HepG2 (cell line): Measurements from ENCODE around the gene CRYGS. TPM values are rescaled to one million over a fixed set of nuclear protein-coding genes. Genes with fewer than 3 reads are reported as not detected.

Experiments used
- DMAP1 ChIP-seq: IDR thresholded peaks from 2 replicates; pipeline ENCODE4 v1.6.1; 2016
- HMGXB4 ChIP-seq, 2 experiments: sonication (generic) in 1 of 2; formaldehyde crosslinking in 1 of 2; IDR thresholded peaks; 2 replicates each; pipeline versions ENCODE4 v1.4.0 to v1.6.1; 2018 to 2020; ENCODE audit warnings: missing genetic modification reagents in 2 of 2, borderline replicate concordance in 1 of 2, low read depth in 1 of 2, mild to moderate bottlenecking in 1 of 2, missing biosample characterization in 1 of 2
- KMT2A ChIP-seq: sonication (generic); formaldehyde crosslinking; IDR thresholded peaks from 2 replicates; pipeline ENCODE4 v1.4.0; 2020; ENCODE audit warnings: missing genetic modification reagents
- MXI1 ChIP-seq: IDR thresholded peaks from 3 replicates; pipeline ENCODE4 v1.6.1; 2012; ENCODE audit warnings: low read depth, low read length, inconsistent platforms, borderline replicate concordance
- MYPOP ChIP-seq: sonication (generic); formaldehyde crosslinking; IDR thresholded peaks from 2 replicates; pipeline ENCODE4 v1.8.1; 2023; ENCODE audit warnings: mild to moderate bottlenecking, moderate library complexity, missing genetic modification reagents
- NONO ChIP-seq, 2 experiments: fragments of 450-650 bp in 1 of 2; sonication (generic) in 1 of 2; formaldehyde crosslinking in 1 of 2; IDR thresholded peaks in 1 of 2; conservative IDR thresholded peaks in 1 of 2; 2 replicates each; pipeline versions ENCODE4 v1.6.1 to v1.8.0; 2017 to 2022; ENCODE audit warnings: mild to moderate bottlenecking in 1 of 2, missing genetic modification reagents in 1 of 2, moderate library complexity in 1 of 2
- PAWR ChIP-seq: sonication (generic); formaldehyde crosslinking; IDR thresholded peaks from 2 replicates; pipeline ENCODE4 v1.4.0; 2020; ENCODE audit warnings: missing genetic modification reagents, mild to moderate bottlenecking, borderline replicate concordance
- SAP130 ChIP-seq: IDR thresholded peaks from 2 replicates; pipeline ENCODE4 v1.6.1; 2016; ENCODE audit warnings: low read depth
- SMAD1 ChIP-seq: sonication (generic); formaldehyde crosslinking; IDR thresholded peaks from 2 replicates; pipeline ENCODE4 v1.4.0; 2020; ENCODE audit warnings: missing genetic modification reagents, low read depth, mild to moderate bottlenecking, borderline replicate concordance
- SNAPC5 ChIP-seq: sonication (generic); formaldehyde crosslinking; IDR thresholded peaks from 2 replicates; pipeline ENCODE4 v1.8.1; 2023; ENCODE audit warnings: mild to moderate bottlenecking, missing genetic modification reagents, borderline replicate concordance
- THAP11 ChIP-seq: IDR thresholded peaks from 2 replicates; pipeline ENCODE4 v1.6.1; 2016; ENCODE audit warnings: missing biosample characterization, missing genetic modification reagents
- YEATS2 ChIP-seq: sonication (generic); formaldehyde crosslinking; IDR thresholded peaks from 2 replicates; pipeline ENCODE4 v1.4.0; 2020; ENCODE audit warnings: missing genetic modification reagents, borderline replicate concordance
- ZBTB10 ChIP-seq: sonication (generic); formaldehyde crosslinking; IDR thresholded peaks from 2 replicates; pipeline ENCODE4 v1.4.0; 2020; ENCODE audit warnings: missing genetic modification reagents, borderline replicate concordance
- ZNF124 ChIP-seq: sonication (generic); formaldehyde crosslinking; IDR thresholded peaks from 2 replicates; pipeline ENCODE4 v1.4.0; 2020; ENCODE audit warnings: missing genetic modification reagents
- ZNF292 ChIP-seq: sonication (generic); formaldehyde crosslinking; IDR thresholded peaks from 2 replicates; pipeline ENCODE4 v1.8.1; 2022; ENCODE audit warnings: mild to moderate bottlenecking, low read depth, missing genetic modification reagents, borderline replicate concordance
- ZNF33A ChIP-seq: sonication (generic); formaldehyde crosslinking; IDR thresholded peaks from 2 replicates; pipeline ENCODE4 v1.5.1; 2020; ENCODE audit warnings: missing genetic modification reagents, mild to moderate bottlenecking, moderate library complexity, borderline replicate concordance
- ZNF580 ChIP-seq: IDR thresholded peaks from 2 replicates; pipeline ENCODE4 v1.6.1; 2016; ENCODE audit warnings: low read depth, borderline replicate concordance
- ZNF704 ChIP-seq: sonication (generic); formaldehyde crosslinking; IDR thresholded peaks from 2 replicates; pipeline ENCODE4 v1.8.1; 2023; ENCODE audit warnings: mild to moderate bottlenecking, inconsistent platforms, moderate library complexity, missing genetic modification reagents, borderline replicate concordance
- ZNF768 ChIP-seq: sonication (generic); formaldehyde crosslinking; IDR thresholded peaks from 2 replicates; pipeline ENCODE4 v1.4.0; 2020; ENCODE audit warnings: missing genetic modification reagents
- polyA plus RNA-seq, 8 experiments: library from polyadenylated mRNA; depleted of rRNA in 3 of 8; stranded (reverse) in 7 of 8; unstranded in 1 of 8; fragments of >200 nt; fragmentation: Illumina TruSeq in 4 of 8; extraction: Trizol in 4 of 8; gene quantifications; 2 replicates each; pipeline versions ENCODE4 v1.2.1 to v1.2.3, GENCODE V29; 2011 to 2016; ENCODE audit warnings: low read depth in 4 of 8, missing spikeins in 1 of 8, mixed read lengths in 1 of 8; ENCODE audit not compliant: insufficient read depth in 1 of 8
- total RNA-seq, 5 experiments: library from RNA; depleted of rRNA; stranded (reverse); fragments of >200 nt; fragmentation: Illumina TruSeq; extraction: Trizol; gene quantifications; 2 replicates each; pipeline ENCODE4 v1.2.3, GENCODE V29; 2016; ENCODE audit warnings: low read depth in 1 of 5

Gene CRYGS
- total and polyA plus RNA-seq, 2 of the 13 experiments (the other 11 are each of a cell fraction or from before 2014, with no cell fraction given) = 2.1 to 6.7 TPM

GRCh38 chr3:186567072-186567921, 23.1 kb upstream of the CRYGS start, which contains the start of gene TBCCD1 (continued):
- TF ChIP-seq MYPOP (CRISPR knock-in tag) = peak; percentile 84
- no peak for TF ChIP-seq NONO (IDR thresholded peaks at IDR 0.05)
- peak; percentile 70 for TF ChIP-seq NONO (CRISPR knock-in tag; conservative IDR thresholded peaks at IDR 0.05)
- peak; percentile 87 for TF ChIP-seq THAP11 (CRISPR knock-in tag)
- TF ChIP-seq KMT2A = peak; percentile 83
- TF ChIP-seq ZBTB10 (CRISPR knock-in tag) = peak; percentile 24; the same call in 1 of the 2 replicates
- TF ChIP-seq MXI1 = peak; percentile 83; the same call in 1 of the 3 replicates
- TF ChIP-seq ZNF580 (CRISPR knock-in tag) = peak; percentile 73; the same call in 1 of the 2 replicates
- TF ChIP-seq ZNF768 (CRISPR knock-in tag) = peak; percentile 52; the same call in 1 of the 2 replicates
- peak; percentile 89 for TF ChIP-seq SAP130 (CRISPR knock-in tag)
- TF ChIP-seq ZNF124 (CRISPR knock-in tag) = 0 out of 2 replicates have a peak, but pooled peaks have one; percentile 37
- peak; percentile 87 for TF ChIP-seq YEATS2 (CRISPR knock-in tag)
- no peak for TF ChIP-seq PAWR (CRISPR knock-in tag)
- peak; percentile 75 for TF ChIP-seq ZNF704 (CRISPR knock-in tag)
- TF ChIP-seq ZNF33A (CRISPR knock-in tag) = no peak
- TF ChIP-seq ZNF292 = no peak
- TF ChIP-seq DMAP1 (CRISPR knock-in tag) = peak; percentile 52; the same call in 1 of the 2 replicates
- TF ChIP-seq HMGXB4 (CRISPR knock-in tag; IDR thresholded peaks at IDR 0.05; ENCODE audit: borderline replicate concordance in 1 of 2, low read depth in 1 of 2) = peak; percentile 41 to 50; a peak in 2 of 4 replicates
- TF ChIP-seq SNAPC5 = peak; percentile 55; the same call in 1 of the 2 replicates
- TF ChIP-seq SMAD1 (CRISPR knock-in tag) = peak; percentile 61; the same call in 1 of the 2 replicates
